OCI-LY7 (cell line): Measurements from ENCODE around the gene AGO1. TPM values are rescaled to one million over a fixed set of nuclear protein-coding genes. Genes with fewer than 3 reads are reported as not detected.

Source experiments
- BruUV-seq: library from RNA; stranded (reverse); fragments of 400-500 nt; replicated peaks from 2 replicates; lab custom pipeline; 2021; lab: Mats Ljungman, UMichigan
- CTCF ChIA-PET: fragments of 300-600 bp; sonication (Branson Sonifier 250); formaldehyde crosslinking; loops from one replicate; lab custom pipeline; 2022; ENCODE audit warnings: antibody characterized with exemption; ENCODE audit not compliant: unreplicated experiment; lab: Charles Lee
- POLR2A ChIA-PET: fragments of 300-600 bp; sonication (Branson Sonifier 250); formaldehyde crosslinking; loops from one replicate; lab custom pipeline; 2022; ENCODE audit warnings: antibody characterized with exemption; lab: Charles Lee
- DNase-seq: peaks from one replicate; pipeline ENCODE4 v3.0.0-alpha.2; 2015; ENCODE audit warnings: low spot score
- H2AFZ ChIP-seq: fragments of 200-600 bp; sonication (generic), shearing (Covaris generic); 2 replicates; pipeline ENCODE4 v1.6.1; 2014; ENCODE audit warnings: mild to moderate bottlenecking, antibody characterized with exemption, low read length, moderate library complexity
- H3K27ac ChIP-seq: fragments of 200-600 bp; sonication (generic); 2 replicates; pipeline ENCODE4 v1.5.1; 2014; ENCODE audit warnings: mixed run types, low read depth, mild to moderate bottlenecking, moderate library complexity, low read length, inconsistent platforms; ENCODE audit not compliant: poor library complexity, severe bottlenecking
- H3K36me3 ChIP-seq: fragments of 200-600 bp; sonication (generic); 2 replicates; pipeline ENCODE4 v1.6.1; 2014; ENCODE audit warnings: mild to moderate bottlenecking, antibody characterized with exemption, low read length, moderate library complexity, mixed read lengths; ENCODE audit not compliant: insufficient read depth
- H3K4me1 ChIP-seq: fragments of 200-600 bp; sonication (generic); 2 replicates; pipeline ENCODE4 v1.5.1; 2014; ENCODE audit warnings: mild to moderate bottlenecking, low read length; ENCODE audit not compliant: insufficient read depth, poor library complexity, severe bottlenecking
- H3K4me2 ChIP-seq: fragments of 200-600 bp; sonication (generic); 2 replicates; pipeline ENCODE4 v1.6.1; 2014; ENCODE audit warnings: mild to moderate bottlenecking, low read length
- H3K4me3 ChIP-seq: fragments of 200-600 bp; sonication (generic); 2 replicates; pipeline ENCODE4 v1.5.1; 2014; ENCODE audit warnings: mild to moderate bottlenecking, low read depth, low read length; ENCODE audit not compliant: poor library complexity, severe bottlenecking
- H3K79me2 ChIP-seq: fragments of 200-600 bp; sonication (generic); 2 replicates; pipeline ENCODE4 v1.6.1; 2016; ENCODE audit warnings: low read depth, mild to moderate bottlenecking, low read length, moderate library complexity, mixed read lengths; ENCODE audit not compliant: insufficient read depth
- H3K9me2 ChIP-seq: fragments of 200-600 bp; sonication (generic); 2 replicates; pipeline ENCODE4 v1.6.1; 2016; ENCODE audit warnings: mild to moderate bottlenecking, low read length, mixed read lengths; ENCODE audit not compliant: insufficient read depth
- H3K9me3 ChIP-seq: fragments of 200-600 bp; sonication (generic); 2 replicates; pipeline ENCODE4 v1.6.1; 2014; ENCODE audit warnings: mild to moderate bottlenecking, mixed run types, low read length, mixed read lengths
- H4K20me1 ChIP-seq: fragments of 200-600 bp; sonication (generic); 2 replicates; pipeline ENCODE4 v1.6.1; 2014; ENCODE audit warnings: mild to moderate bottlenecking, antibody characterized with exemption, low read length, moderate library complexity, mixed read lengths; ENCODE audit not compliant: insufficient read depth
- CTCF ChIP-seq: fragments of 200-600 bp; sonication (generic); conservative IDR thresholded peaks from 2 replicates; pipeline ENCODE4 v1.5.1; 2014; ENCODE audit warnings: mild to moderate bottlenecking, antibody characterized with exemption, low read length, moderate library complexity, mixed read lengths
- EZH2phosphoT487 ChIP-seq: fragments of 200-600 bp; sonication (generic); IDR thresholded peaks from 2 replicates; pipeline ENCODE4 v1.6.1; 2018; ENCODE audit warnings: low read depth, borderline replicate concordance, mild to moderate bottlenecking, mixed run types, antibody characterized with exemption, low read length, moderate library complexity, mixed read lengths
- intact Hi-C: fragments of 100-400 bp; cut with micrococcal nuclease; formaldehyde crosslinking; loops from one replicate; pipeline ENCODE4 v1.10.0; 2022; ENCODE audit not compliant: unreplicated experiment
- total RNA-seq, 2 experiments: library from RNA; depleted of rRNA in 1 of 2; stranded (reverse); fragments of >200 nt in 1 of 2; shearing (Covaris generic) in 1 of 2; gene quantifications; 2 replicates each; pipeline ENCODE4 v1.2.3, GENCODE V29; 2014 to 2022

The AGO1 gene
- total RNA-seq, 2 experiments from 2014 or later: 8.1 to 20.9 TPM

GRCh38 chr1:35939484-35939883 lies 56.5 kb downstream of the AGO1 start:
- Histone ChIP-seq H3K9me3 (no peaks in the 10 kb centered on the region; the same call in 1 of the 2 replicates), H3K27ac (no peak overlapping the region), H3K4me1 (peaks cover 20% of the 10 kb centered on the region), H4K20me1 (no peaks in the 10 kb centered on the region), H2AFZ (no peak overlapping the region), H3K79me2 (peaks cover 92% of the 10 kb centered on the region), H3K4me2 (no peak overlapping the region), H3K4me3 (no peak overlapping the region), H3K36me3 (peaks cover 13% of the 10 kb centered on the region), H3K9me2 (no peaks in the 10 kb centered on the region)
- no peak for DNase-seq
- TF ChIP-seq CTCF: no peak
- no peak for TF ChIP-seq EZH2phosphoT487
- BruUV-seq: no TSS peak
- intact Hi-C loops: loop anchor here (10.0 kb wide), 1 partner anchor 445 kb away; the partner anchor contains the start of gene STK40
- CTCF ChIA-PET: no interaction called here
- POLR2A ChIA-PET: no interaction called here

- Histone ChIP-seq H3K79me2 (peaks cover 52% of the 10 kb centered on the region), H3K4me2 (no peak overlapping the region), H3K9me2 (no peaks in the 10 kb centered on the region), H3K27ac (no peak overlapping the region), H4K20me1 (no peaks in the 10 kb centered on the region), H3K4me3 (no peak overlapping the region), H3K36me3 (peaks cover 38% of the 10 kb centered on the region), H3K4me1 (peaks cover 5% of the 10 kb centered on the region), H2AFZ (no peak overlapping the region), H3K9me3 (no peaks in the 10 kb centered on the region; the same call in 1 of the 2 replicates)
- CTCF ChIA-PET: no interaction called here
- intact Hi-C loops: no loop called here
- DNase-seq: no peak
- TF ChIP-seq EZH2phosphoT487 (no peak), CTCF (no peak)
- BruUV-seq: no TSS peak
- POLR2A ChIA-PET: no interaction called here
These were observed 62.3 kb downstream of the AGO1 start for GRCh38 chr1:35945327-35945726.

GRCh38 chr1:35947547-35947946 lies 64.5 kb downstream of the AGO1 start:
- Histone ChIP-seq H3K79me2 (peaks cover 30% of the 10 kb centered on the region), H3K27ac (no peak overlapping the region), H3K36me3 (peaks cover 35% of the 10 kb centered on the region), H3K4me2 (no peak overlapping the region), H3K9me3 (no peaks in the 10 kb centered on the region; the same call in 1 of the 2 replicates), H2AFZ (no peak overlapping the region), H3K9me2 (no peaks in the 10 kb centered on the region), H4K20me1 (no peaks in the 10 kb centered on the region), H3K4me1 (peaks cover 4% of the 10 kb centered on the region), H3K4me3 (no peak overlapping the region)
- no TSS peak for BruUV-seq
- DNase-seq: no peak
- ChIA-PET POLR2A (interaction anchor here (0.6 kb wide), 1 partner anchor 9 kb away, joined by 4 read pairs; no protein-coding TSS in a partner anchor), CTCF (no interaction called here)
- intact Hi-C loops: no loop called here
- no peak for TF ChIP-seq CTCF
- TF ChIP-seq EZH2phosphoT487: no peak
